Body of pancreas (tissue), 4 donors: ENCODE data around the gene FBXW10.
"Not testable (repeated sequence)": the region's sequence is repeated elsewhere in the genome, so short reads cannot be mapped to it uniquely, and the experiment has no call there.

Experiments
- POLR2A ChIP-seq, 3 donors: fragments of 450-650 bp; IDR thresholded peaks; one replicate each; pipeline ENCODE4 v1.6.1; 2016; ENCODE audit warnings: antibody characterized with exemption in 3 of 3, mild to moderate bottlenecking in 2 of 3
- TF ChIP-seq, protein P1 (sequence below), 7 experiments: fragments of 450-650 bp in 4 of 7; fragments of 200-600 bp in 3 of 7; sonication (generic) in 3 of 7; IDR thresholded peaks; one replicate each; pipeline ENCODE4 v1.5.1; 2016 to 2019; ENCODE audit warnings: antibody characterized with exemption in 7 of 7

GRCh38 chr17:18712354-18712999 is 31.4 kb upstream of the FBXW10 start:
- TF ChIP-seq, protein P1, sequence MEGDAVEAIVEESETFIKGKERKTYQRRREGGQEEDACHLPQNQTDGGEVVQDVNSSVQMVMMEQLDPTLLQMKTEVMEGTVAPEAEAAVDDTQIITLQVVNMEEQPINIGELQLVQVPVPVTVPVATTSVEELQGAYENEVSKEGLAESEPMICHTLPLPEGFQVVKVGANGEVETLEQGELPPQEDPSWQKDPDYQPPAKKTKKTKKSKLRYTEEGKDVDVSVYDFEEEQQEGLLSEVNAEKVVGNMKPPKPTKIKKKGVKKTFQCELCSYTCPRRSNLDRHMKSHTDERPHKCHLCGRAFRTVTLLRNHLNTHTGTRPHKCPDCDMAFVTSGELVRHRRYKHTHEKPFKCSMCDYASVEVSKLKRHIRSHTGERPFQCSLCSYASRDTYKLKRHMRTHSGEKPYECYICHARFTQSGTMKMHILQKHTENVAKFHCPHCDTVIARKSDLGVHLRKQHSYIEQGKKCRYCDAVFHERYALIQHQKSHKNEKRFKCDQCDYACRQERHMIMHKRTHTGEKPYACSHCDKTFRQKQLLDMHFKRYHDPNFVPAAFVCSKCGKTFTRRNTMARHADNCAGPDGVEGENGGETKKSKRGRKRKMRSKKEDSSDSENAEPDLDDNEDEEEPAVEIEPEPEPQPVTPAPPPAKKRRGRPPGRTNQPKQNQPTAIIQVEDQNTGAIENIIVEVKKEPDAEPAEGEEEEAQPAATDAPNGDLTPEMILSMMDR (IDR thresholded peaks at IDR 0.05): peak in 6 of 7 experiments; percentile 48 to 61 (median 54)
- TF ChIP-seq POLR2A (IDR thresholded peaks at IDR 0.05): not testable (repeated sequence)
